Esophagus (tissue), 2 donors: ENCODE data around the gene PDCD6IP. TPM values are rescaled to one million over a fixed set of nuclear protein-coding genes. Genes with fewer than 3 reads are reported as not detected.

Experiments used
- H3K27ac ChIP-seq, 2 donors: one replicate each; pipeline ENCODE4 v1.5.1; 2013; ENCODE audit warnings: low read depth in 2 of 2, mild to moderate bottlenecking in 2 of 2, inconsistent platforms in 1 of 2, low read length in 1 of 2, moderate library complexity in 1 of 2
- H3K27me3 ChIP-seq, 2 donors: one replicate each; pipeline ENCODE4 v1.6.1; 2013; ENCODE audit warnings: low read length in 2 of 2, control low read depth in 1 of 2, mild to moderate bottlenecking in 1 of 2; ENCODE audit not compliant: insufficient read depth in 2 of 2, control insufficient read depth in 1 of 2
- H3K36me3 ChIP-seq, 2 donors: one replicate each; pipeline ENCODE4 v1.6.1; 2013; ENCODE audit warnings: low read length in 1 of 2; ENCODE audit not compliant: control insufficient read depth in 2 of 2, insufficient read depth in 2 of 2
- H3K4me1 ChIP-seq, 2 donors: one replicate each; pipeline ENCODE4 v1.6.1; 2013; ENCODE audit warnings: low read length in 1 of 2; ENCODE audit not compliant: control insufficient read depth in 2 of 2, insufficient read depth in 2 of 2
- H3K4me3 ChIP-seq, 2 donors: one replicate each; pipeline ENCODE4 v1.5.1; 2013; ENCODE audit warnings: low read length in 2 of 2, mild to moderate bottlenecking in 2 of 2, low read depth in 1 of 2, moderate library complexity in 1 of 2
- H3K9me3 ChIP-seq, 2 donors: one replicate each; pipeline ENCODE4 v1.6.1; 2013; ENCODE audit warnings: mild to moderate bottlenecking in 2 of 2, low read depth in 1 of 2, low read length in 1 of 2, moderate library complexity in 1 of 2; ENCODE audit not compliant: control insufficient read depth in 2 of 2, insufficient read depth in 1 of 2
- WGBS, 2 donors: extraction: QIAGEN DNeasy Blood & Tissue Kit; methylation state at CpG; one replicate each; pipeline ENCODE4 v1.1.7; 2013; 5-methylcytosine and 5-hydroxymethylcytosine counted together
- polyA plus RNA-seq, 2 donors: library from polyadenylated mRNA; stranded (reverse); fragments of 200-250 nt; gene quantifications; one replicate each; pipeline ENCODE4 v1.2.3, GENCODE V29; 2013
- donor health status: healthy with polysubstance abuse.
- donor health status: Bipolar disorder and iron deficiency.

PDCD6IP gene
- polyA plus RNA-seq, 2 donors: 54.0 to 88.6 TPM

GRCh38 chr3:33860373-33861050 is 62.1 kb downstream of the PDCD6IP start:
- H3K9me3 ChIP-seq: no peaks in the 10 kb centered on the region
- no peaks in the 10 kb centered on the region for H3K4me1 ChIP-seq
- WGBS, 2 donors: 79 to 92% methylated on average over 4 of the region's 4 CpGs
- no peak overlapping the region for H3K27ac ChIP-seq
- peaks cover 0 to 11% of the 10 kb centered on the region in 2 donors for H3K36me3 ChIP-seq
- no peak overlapping the region for H3K4me3 ChIP-seq
- H3K27me3 ChIP-seq: no peaks in the 10 kb centered on the region

- no peak overlapping the region for H3K4me3 ChIP-seq
- peaks cover 4 to 14% of the 10 kb centered on the region in 2 donors for H3K36me3 ChIP-seq
Measured at GRCh38 chr3:33865133-33865532, 66.7 kb downstream of the PDCD6IP start.

GRCh38 chr3:33868309-33868708 is 69.9 kb downstream of the PDCD6IP start:
- 67 to 79% methylated on average over 1 of the region's 1 CpG for WGBS, 2 donors
- peaks cover 4 to 14% of the 10 kb centered on the region in 2 donors for H3K36me3 ChIP-seq
- H3K4me3 ChIP-seq: no peak overlapping the region
- no peaks in the 10 kb centered on the region for H3K4me1 ChIP-seq
- no peaks in the 10 kb centered on the region for H3K9me3 ChIP-seq
- H3K27me3 ChIP-seq: no peaks in the 10 kb centered on the region
- no peak overlapping the region for H3K27ac ChIP-seq

More at GRCh38 chr3:33865133-33865532, 66.7 kb downstream of the PDCD6IP start:
- Histone ChIP-seq H3K9me3 (no peaks in the 10 kb centered on the region), H3K4me1 (no peaks in the 10 kb centered on the region), H3K27ac (no peak overlapping the region), H3K27me3 (no peaks in the 10 kb centered on the region)
- WGBS, 2 donors: 89 to 94% methylated on average over 4 of the region's 4 CpGs

DNA sequence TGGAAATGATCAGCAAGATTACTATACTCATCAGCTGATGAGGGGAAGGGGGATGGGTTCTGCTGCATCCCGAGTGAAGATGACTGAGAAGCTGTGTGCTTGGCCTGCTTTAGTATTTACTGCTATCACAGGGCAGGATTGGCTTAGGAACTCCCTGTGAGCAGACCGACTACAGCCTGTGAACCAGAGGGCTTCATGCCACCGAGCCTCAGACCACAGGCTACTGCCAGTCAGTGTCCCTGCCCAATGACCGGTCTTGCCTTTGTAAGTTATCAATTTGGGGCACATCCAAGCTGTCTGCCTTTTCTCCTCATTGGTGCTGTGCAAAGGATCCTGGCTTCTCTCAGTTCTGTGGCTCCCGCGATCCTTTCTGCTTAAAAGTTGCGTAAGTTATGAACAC is 71.5 kb downstream of the PDCD6IP start:
- Histone ChIP-seq H3K27ac (no peak overlapping the region), H3K36me3 (peaks cover 4 to 11% of the 10 kb centered on the region in 2 donors), H3K27me3 (no peaks in the 10 kb centered on the region), H3K4me3 (no peak overlapping the region), H3K4me1 (no peaks in the 10 kb centered on the region), H3K9me3 (no peaks in the 10 kb centered on the region)
- WGBS, 2 donors: 86 to 89% methylated on average over 7 of the region's 7 CpGs

DNA sequence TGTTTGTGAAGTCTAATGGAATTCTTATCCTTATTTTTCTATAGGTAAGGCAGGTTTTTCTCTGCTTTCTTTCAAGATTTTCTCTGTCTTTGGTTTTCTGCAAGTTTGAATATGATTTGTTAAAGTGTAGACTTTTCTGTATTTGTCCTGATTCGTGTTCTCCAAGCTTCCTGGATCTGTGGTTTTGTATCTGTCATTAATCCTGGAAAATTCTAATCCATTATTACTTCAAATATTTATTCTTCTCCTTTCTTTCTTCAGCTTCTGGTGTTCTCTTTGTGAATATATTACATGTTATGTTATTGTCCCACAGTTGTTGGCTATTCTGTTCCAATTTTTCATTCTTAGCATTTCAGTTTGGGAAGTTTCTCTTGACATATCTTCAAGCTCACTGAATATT is 76.4 kb downstream of the PDCD6IP start:
- Histone ChIP-seq H3K27me3 (no peaks in the 10 kb centered on the region), H3K36me3 (peaks cover 0 to 3% of the 10 kb centered on the region in 2 donors), H3K27ac (no peak overlapping the region), H3K4me3 (no peak overlapping the region), H3K4me1 (no peaks in the 10 kb centered on the region), H3K9me3 (no peaks in the 10 kb centered on the region)
- WGBS, 2 donors: 63 to 71% methylated on average over 1 of the region's 1 CpG

DNA sequence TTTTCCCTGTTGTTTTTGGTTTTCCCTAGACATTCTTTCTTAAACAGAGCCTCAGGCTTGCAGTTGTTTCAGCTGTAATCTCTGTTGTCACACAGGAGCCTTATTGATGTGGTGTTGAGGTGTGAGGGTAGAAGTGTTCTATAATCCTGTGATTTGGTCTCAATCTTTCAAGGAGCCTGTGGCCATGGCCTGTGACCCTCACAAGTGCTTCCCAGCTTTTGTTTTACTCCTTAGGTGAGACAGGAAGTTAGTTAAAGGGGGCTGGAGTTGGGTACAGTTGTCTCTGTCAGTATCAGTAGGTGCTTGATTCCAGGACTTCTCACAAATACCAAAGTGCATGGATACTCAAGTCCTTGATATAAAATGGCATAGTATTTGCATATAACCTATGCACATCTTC is 77.2 kb downstream of the PDCD6IP start:
- no peaks in the 10 kb centered on the region for H3K9me3 ChIP-seq
- H3K27me3 ChIP-seq: no peaks in the 10 kb centered on the region
- no peak overlapping the region for H3K27ac ChIP-seq
- H3K4me1 ChIP-seq: no peaks in the 10 kb centered on the region
- no peak overlapping the region for H3K4me3 ChIP-seq
- no peaks in the 10 kb centered on the region for H3K36me3 ChIP-seq

- no peaks in the 10 kb centered on the region for H3K27me3 ChIP-seq
- no peaks in the 10 kb centered on the region for H3K36me3 ChIP-seq
- no peaks in the 10 kb centered on the region for H3K9me3 ChIP-seq
- H3K27ac ChIP-seq: no peak overlapping the region
- no peak overlapping the region for H3K4me3 ChIP-seq
- WGBS, 2 donors: 69 to 76% methylated on average over 3 of the region's 3 CpGs
- H3K4me1 ChIP-seq: no peaks in the 10 kb centered on the region
Measured at GRCh38 chr3:33877187-33877586, 78.8 kb downstream of the PDCD6IP start.

GRCh38 chr3:33879540-33879939 is 81.1 kb downstream of the PDCD6IP start:
- H3K4me1 ChIP-seq: no peaks in the 10 kb centered on the region
- 76 to 79% methylated on average over 2 of the region's 2 CpGs for WGBS, 2 donors
- no peak overlapping the region for H3K4me3 ChIP-seq
- no peaks in the 10 kb centered on the region for H3K36me3 ChIP-seq
- no peaks in the 10 kb centered on the region for H3K27me3 ChIP-seq
- no peak overlapping the region for H3K27ac ChIP-seq
- no peaks in the 10 kb centered on the region for H3K9me3 ChIP-seq

DNA sequence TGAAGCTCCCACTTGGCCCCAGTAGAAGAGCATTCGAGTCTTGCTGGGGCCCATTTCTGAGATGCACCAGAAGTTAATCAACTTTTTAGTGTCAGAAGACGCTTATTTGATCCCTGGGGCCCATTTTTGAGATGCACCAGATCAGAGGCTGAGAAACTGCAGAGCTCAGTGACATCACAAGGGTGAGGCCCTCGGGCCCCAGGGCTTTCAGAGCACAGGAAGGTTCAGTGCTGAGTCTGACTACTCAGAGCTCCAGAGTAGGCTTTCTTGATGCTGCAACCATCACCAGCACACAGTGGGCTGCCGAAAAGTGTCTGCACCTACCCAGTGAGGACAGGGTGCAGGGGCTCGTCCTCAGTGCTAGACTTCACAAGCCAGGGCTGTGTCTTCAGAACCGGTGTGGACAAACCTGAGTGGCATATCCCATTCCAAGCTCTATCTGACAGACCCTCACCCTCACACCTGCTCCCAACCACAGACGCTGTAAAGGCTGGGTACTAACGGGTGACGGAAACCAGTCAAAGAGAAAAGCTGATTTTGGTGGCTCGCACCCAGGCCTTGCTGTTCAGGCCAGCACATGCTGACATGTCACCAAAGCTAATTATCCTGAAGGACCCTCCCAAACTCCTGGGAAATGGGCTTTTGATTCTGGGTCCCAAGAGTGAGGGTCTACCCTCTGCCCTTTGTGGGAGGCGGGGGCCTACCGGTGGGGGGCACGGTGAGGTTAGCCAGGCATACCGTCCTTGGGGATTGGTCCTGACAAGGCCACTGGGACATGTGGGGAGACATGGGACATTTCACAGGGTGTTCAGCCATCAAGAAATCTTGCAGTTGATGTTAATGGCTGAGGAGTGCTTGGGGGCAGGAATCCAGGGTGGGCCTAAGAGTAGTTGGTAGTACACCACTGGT is 83.0 kb downstream of the PDCD6IP start:
- Histone ChIP-seq H3K27ac (no peak overlapping the region), H3K9me3 (no peaks in the 10 kb centered on the region), H3K4me3 (no peak overlapping the region), H3K27me3 (no peaks in the 10 kb centered on the region), H3K36me3 (no peaks in the 10 kb centered on the region), H3K4me1 (peaks cover 0 to 3% of the 10 kb centered on the region in 2 donors)
- WGBS, 2 donors: 85 to 87% methylated on average over 14 of the region's 14 CpGs
